GM21723 (cell line): ENCODE data around the gene DDOST.
A peak's percentile ranks its signal among the peaks of the same experiment; 100 is the strongest.

Source experiments
- ATAC-seq: cut with Tn5 transposase; IDR thresholded peaks from one replicate; pipeline ENCODE4 v1.9.1; 2021; ENCODE audit warnings: mild to moderate bottlenecking, moderate library complexity; ENCODE audit not compliant: unreplicated experiment

DDOST gene

DNA sequence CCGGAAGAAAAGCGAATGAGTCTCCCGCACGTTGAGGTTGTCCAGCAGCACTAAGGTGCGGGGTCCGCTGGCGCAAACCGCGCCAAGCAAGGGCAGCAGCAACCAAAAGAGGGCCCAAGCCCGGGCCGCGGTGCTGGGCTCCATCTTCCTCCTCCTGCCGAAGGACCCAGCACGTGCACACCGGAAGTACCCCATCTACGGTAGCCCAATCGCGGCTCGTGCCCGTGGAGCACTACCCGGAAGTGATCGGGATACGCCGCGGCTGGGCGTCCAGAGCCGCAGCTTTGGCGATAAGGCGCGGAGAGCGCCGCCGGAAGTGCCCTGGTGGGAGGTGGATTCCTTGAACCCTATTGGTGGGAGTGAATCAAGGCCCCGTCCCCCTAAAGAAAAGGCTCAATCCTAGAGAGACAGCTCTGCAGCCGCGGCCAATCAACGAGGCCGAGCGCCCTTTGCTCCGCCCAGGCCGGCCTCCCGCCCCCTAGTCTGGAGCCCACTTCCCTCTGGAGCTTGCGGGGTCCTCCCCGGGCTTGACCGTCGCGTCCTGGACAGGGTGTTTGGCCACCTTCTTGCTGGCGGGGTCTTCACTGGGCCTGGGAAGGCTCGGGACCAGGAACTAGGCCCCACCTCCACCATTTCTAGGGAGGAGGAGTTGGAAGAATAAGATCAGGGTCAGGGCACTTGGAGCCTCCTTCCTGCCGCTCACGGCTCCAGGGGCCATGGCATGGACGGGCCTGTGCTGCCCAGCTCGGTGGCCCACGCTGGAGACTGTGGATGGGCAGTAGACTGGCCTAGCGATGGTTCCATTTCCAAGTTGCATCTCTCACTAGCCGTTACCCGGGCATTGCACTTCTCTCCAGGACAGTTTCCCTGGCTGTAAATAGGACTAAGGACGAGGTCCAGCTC lies at the start of gene DDOST:
Gene DDOST, minus strand, starts transcription at position 163 of the 903 bp plus-strand sequence. Its CDS starts 19 bp downstream, at position 144.
- peak; percentile 97 for ATAC-seq

DNA sequence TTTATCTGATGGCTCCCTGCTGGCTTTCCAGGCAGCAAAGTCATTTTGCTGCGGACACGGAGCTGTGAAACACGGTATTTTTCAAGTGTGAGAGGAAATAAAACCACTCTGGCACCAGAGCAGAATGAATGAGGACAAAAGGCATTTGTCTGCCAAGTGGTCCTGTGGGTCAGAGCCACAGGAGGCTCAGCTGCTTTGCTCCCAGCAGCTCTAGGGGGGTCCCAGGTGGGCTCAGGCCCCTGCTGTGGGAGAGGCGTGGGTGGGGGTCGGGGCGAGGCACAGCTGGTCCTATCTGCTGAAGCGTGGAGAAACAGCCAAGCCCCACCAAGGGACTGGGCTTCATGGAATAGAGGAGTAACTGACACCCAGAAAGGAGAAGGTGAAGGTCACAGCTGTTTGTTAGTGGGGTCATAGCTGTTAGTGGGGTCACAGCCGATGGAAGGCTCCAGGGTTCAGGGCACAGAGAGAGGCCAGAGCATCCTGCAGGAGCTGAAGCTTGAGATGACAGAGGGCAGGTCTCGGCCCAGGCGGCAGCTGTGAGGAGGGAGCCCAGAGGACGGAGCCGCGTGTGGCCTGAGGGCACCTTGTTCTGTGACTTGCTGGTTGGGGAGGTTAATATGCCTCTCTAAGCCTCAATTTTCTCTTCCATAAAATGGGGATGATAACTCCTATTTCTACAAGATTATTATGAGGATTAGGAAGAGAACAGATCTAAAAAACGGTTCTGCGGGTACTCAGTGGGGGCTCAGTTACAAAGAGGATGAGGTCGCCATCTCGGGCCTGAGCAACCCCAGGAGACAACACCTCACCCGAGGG lies 49.5 kb upstream of the DDOST start:
- ATAC-seq: no peak

DNA sequence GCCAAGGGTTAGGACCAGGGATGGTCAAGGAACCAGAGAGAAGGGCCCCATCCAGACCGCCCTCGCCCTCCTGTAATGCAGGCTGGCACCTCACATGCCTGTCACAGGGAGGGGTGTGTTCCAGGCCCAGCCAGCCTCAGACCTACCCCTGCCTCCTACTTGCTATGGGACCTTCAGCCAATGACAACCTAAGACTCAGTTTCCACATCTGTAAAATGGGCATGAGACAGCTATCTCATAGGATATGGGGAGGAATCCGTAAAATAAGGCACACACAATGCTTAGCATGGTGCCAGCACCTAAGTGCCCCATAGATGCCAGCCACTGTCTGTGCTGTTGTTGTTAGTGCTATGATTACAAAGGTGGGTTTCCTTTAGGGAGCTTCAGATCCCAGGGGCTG lies 48.7 kb upstream of the DDOST start:
- ATAC-seq: no peak

DNA sequence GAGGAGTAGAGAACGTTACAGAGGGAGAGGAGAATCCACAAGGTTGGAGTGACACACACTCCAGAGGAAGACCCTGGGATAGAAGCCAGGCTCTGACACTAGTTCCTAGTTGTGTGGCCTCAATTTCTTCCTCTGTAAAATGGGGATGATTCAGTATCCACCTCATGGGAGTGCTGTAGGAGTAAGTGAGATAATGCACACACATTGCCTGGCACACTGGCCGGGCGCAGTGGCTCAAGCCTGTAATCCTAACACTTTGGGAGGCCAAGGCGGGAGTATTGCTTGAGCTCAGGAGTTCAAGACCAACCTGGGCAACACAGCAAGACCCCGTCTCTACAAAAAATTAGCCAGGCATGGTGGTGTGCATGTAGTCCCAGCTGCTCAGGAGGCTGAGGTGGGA lies 47.7 kb upstream of the DDOST start:
- no peak for ATAC-seq

DNA sequence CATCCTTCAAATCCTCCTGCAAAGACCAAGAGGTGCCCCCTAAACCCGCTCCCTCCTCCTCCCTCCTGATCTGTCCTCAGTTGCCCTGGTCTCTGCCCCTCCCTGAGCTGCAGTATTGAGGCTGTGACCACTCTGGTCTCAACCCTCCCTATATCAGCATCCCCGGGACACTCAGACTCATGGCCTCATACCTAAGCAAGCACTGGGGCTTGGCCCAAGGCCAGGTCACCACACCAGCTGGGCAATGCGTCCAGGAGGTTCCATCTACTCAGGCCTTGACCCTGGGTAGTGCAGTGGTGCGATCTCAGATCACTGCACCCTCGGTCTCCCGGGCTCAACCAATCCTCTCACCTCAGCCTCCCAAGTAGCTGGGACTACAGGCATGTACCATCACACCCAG lies 46.9 kb upstream of the DDOST start:
- ATAC-seq: no peak

DNA sequence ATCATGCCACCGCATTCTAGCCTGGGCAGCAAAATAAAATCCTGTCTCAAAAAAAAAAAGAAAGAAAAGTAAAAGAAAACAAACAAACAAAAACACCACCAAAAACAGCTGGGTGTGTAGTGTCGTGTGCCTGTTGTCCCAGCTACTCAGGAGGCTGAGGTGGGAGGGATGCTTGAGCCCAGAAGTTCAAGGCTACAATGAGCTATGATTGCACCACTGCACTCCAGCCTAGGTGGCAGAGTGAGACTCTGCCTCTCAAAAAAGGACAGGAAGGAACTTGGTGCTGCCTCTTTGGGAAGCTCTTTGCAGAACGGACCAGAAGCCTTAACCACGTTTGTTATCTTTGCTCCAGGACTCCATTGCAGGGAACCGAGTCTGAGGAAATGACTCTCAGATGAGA lies 45.7 kb upstream of the DDOST start:
- no peak for ATAC-seq

DNA sequence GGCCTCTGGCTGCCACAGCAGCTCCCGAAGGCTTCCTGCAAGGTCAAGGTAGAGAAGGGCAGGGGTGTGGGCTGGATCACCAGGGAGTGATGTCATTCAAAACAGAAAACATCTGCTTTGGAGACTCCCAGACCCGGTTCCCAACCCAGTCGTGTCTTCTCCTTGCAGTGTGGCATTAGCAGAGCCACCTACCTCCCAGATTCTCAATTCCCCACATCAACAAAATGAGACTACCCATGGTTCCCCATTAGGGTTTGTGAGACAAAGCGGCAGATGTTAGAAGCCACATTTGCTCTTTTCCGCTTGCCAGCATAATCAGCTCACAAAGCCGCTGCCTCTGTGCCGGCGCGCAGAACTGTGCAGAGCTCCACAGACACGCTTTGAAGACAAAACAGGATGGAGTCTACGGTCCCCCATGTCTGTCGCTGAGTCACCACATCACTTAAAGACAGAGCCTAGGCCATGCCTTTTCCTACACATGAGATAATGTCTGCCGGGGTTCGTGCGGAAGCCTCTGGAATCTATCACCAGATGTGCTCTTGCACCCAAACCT lies 44.1 kb upstream of the DDOST start:
- no peak for ATAC-seq

DNA sequence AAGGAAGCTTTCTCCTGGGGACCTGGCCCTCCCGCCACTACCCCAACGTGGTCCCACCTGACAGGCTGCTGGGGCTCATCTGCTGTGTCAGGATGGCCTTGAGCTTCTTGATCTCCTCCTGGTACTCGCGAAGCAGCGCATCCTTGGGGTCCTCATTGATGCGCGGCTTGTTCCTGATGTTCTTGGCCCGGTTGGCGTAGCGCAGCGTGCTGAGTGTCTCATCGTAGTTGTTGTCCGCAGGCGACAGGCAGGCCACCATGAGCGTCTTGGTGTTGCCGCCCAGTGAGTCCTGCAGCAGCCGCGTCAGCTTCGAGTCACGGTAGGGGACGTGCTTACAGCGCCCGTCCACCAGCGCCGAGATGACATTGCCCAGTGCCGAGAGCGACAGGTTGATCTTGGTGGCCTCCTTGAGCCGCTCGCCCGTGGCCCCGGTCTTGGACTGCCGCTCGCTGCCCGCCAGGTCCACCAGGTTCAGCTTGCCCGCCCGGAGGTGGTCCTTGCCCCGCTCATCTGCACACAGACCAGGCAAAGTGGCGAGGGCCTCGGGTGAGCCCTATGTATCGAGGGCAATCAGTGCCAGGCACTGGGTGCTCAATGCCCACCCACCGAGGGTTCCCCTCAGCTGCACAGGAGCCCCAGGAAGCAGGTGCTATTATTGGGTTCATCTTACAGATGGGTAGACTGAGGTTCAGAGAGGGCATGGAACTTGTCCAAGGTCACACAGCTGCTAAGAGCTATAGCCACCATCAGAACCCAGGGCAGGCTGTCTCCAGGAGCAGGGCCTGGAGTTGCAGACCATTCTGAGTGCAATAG lies 43.4 kb upstream of the DDOST start:
- no peak for ATAC-seq

DNA sequence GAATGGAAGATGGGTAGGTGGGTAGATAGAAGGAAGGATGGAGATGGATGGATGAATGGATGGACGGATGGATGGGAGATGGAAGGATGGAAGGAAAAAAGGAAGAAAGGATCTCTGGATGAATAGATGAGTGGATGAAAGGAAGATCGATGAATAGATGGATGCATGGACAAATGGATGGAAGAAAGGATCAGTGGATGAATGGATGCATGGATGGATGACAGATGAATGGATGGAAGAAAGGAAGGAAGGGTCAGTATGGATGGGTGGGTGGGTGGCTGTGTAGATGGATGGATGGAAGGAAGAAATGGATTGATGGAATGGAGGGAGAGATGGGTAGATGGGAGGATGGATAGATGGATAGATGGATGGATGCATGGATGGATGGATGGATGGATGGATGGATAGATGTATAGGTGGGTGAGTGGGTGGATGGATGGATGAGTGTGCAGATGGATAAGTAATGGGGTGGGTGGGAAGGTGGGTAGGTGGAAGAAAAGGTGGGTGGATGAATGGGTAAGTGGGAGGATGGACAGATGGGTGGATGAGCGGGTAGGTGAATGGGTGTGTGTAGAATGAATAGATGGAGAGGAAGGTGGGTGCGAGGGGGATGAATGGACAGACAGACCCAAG lies 42.1 kb upstream of the DDOST start:
- no peak for ATAC-seq

DNA sequence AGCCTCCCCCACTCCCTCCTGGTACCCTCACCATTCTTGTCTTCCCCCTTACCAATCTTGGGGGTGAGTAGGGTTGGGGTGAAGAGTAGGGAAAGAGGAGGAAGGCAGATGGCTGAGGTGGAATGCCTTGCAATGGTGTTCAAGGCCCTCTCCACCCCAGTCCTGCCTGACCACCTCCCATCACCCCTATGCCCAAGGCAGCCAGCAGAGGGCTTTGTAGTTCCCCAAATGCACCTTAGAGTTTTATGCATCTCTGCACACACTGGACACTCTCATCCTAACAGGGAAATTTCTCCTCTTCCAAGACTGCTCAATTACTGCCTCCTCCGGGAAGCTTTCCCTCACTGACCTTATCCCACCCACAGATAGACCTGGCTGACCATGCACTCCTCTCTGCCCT lies 41.2 kb upstream of the DDOST start:
- no peak for ATAC-seq

DNA sequence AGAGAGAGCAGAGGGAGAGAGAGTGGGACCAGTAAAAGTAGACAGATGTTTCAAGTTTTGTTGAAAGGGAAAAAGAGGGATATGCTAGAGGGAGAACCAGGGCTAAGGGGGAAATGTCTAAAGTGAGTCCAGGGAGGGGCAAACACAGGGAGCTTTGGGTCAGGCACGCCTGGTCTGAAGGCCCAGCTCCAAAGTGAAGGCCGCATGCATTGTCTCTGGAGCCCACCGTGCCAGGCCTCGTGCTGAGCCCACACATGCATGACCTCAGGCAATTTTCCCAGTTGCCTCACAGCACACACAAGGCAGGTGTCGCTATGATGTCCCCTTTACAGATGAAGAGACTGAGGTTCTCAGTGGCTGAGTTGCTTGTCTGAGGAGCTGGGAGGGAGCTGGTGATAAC lies 40.7 kb upstream of the DDOST start:
- ATAC-seq: no peak

DNA sequence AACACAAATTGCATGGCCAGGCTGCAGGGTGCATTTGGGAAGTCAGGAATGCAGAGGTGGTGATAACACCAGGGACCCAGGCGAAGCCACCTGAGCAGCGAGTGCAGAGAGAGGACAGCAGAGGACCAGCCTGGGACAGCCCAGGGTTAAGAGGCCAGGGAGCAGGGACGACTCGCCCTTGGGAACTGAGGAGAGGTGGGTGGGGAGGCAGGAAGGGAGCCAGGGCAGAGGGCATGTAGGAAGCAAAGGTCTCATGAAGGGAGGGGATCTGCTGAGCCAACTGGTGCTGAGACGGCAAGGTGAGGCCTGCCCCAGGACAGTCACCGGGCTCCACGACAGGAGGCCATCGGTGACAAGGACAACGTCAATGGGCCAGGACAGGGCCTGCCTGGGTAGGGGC lies 40.3 kb upstream of the DDOST start:
- no peak for ATAC-seq

DNA sequence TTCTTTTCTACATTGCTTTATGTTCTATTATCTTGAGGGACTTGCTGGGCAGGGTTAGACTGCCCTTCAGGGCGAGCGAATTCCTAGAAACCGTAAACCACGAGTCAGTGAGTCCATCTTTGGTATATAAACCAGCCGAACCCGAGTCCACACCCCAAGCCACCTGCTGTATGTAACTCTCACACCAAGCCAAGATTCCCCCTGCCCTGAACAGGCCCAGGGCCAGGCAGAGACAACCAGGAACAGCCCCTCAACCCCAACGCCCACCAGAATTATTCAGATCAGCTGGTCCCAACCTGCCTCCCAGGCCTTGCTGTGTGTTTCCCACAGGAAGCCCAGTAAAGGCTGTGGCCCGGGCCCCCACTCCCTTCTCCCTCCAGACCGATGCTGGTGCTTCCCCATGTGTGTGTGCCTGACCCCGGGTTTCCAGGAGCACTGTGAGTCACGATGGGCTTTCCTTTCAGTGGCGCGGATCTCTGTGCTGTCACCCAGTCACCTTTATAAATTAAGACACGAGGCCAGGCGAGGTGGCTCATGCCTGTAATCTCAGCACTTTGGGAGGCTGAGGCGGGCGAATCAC lies 39.6 kb upstream of the DDOST start:
- no peak for ATAC-seq

DNA sequence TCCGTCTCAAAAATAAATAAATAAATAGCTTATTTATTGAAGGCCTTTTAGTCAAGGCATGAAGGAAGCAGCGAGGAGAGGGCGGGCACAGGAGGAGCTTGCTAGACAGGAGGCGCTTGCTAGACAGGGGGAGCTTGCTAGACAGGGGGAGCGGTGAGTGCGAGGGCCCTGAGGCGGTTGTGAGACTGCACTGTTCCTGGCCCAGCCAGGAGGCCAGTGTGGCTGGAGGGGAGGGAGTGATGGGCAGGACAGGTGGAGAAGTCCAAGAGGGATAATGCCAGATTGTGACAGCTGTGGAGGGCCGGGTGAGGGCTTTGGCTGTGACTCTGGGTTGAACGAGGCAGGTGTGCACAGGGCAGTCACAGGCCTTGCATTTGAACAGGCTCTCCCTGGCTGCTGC lies 38.4 kb upstream of the DDOST start:
- no peak for ATAC-seq

DNA sequence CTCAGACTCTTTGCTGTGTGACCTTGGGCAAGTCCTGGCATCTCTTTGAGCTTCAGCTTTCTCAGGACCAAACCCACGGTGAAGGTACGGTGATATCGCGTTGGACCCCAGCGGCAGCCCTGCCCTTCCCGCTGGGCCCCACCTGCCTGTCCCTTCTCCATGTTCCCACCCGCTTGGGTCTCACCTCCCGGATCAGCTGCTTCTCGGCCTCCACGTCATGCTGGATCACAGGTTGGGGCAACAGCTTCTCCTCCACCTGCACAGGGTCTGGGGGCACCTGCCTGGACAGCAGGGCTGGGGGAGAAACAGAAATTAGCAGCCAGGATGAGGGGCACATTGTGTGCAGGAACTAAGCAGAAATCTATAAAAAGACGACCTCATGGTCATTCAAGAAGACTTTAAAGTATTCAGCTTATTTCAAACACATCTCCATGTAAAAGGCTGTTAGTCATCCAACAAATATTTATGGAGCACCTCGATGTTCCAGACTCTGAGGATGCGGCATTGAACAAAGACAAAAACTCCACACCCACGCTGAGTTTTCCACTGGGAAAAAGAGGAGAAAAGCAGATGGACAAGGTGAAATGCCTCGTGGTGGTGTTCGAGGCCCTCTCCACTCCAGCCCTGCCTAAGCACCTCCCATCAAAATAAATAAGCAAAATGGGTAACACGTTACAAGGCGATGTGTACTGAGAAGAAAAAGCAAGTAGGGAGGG lies 37.2 kb upstream of the DDOST start:
- no peak for ATAC-seq

DNA sequence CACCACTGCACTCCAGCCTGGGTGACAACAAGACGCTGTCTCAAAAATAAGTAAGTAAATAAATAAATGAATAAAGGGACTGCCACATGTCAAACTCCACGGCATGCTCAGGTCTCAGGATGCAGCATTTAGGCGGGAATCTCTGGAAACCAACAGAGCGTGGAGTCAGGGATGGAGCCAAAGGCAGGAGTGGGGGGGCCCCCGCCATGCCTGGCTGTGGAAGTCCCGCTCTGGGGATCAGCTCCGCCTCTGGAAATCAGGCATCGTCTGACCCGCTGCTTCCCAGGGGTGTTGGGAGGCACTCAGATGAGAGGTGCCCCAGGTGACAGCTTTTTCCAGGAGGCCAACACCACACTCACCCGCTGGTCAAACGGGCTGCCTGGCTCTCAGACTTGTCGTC lies 36.4 kb upstream of the DDOST start:
- ATAC-seq: no peak

DNA sequence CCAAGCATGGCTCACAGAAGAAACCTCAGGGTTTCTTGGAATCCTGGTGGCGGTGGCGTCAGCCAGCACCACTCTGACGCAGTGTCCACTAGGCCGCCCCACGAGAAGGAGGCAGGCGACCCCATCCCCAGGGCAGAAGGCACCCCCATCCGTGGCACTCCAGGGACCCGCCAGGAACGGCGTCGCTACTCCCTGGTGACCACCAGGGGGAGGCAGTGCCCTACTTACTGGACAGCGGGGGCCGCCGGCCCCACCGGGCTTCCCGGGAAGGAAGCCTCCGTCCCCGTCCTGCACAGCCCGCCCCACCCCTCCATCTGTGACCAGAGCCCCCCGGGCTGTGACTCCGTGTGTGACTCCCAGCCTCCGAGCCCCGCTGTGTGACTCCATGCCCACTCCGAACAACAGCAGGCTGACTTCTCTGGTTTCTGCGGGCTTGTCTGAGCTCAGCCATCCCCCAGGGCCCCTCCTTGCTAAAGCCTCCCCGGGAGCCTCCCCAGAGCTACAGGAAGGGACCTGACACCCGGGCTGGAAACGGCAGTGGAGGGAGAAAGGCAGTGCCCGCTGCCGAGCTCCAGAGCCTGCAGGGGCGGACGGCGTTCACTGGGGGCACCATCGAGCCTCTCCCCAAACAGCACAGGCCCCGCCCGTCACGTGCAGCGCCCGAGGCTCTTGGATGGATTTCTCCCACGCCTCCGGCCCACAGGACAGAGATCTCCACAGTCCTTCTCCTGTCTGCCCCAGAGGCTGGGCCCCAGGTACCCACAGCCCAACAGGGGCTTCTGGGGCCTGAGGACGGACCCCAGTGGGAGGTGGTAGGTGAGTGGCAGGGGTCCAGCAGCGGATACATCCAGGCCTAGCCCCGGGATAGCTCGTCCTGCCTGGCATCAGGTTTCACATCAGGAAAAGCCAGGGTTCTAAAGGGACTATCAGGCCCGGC lies 35.5 kb upstream of the DDOST start:
- peak; percentile 77 for ATAC-seq

DNA sequence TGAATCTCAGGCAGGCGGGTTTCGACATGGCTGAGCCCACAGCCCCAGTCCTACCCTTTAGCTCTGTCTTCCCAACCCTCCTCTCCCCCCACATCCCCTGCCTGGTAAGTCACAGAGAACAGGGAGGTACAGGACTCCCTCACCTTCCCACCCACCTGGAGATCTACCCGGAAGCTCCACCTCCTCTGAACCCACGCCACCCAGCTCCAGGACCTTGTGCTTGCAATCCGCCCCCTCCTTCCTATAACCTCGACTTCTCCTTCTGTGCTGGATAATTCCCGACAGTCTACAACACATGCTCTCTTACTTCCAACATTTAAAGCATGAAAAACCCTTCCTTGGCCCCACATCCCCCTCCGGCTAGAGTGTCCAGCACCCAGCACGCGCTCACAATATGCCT lies 34.3 kb upstream of the DDOST start:
- no peak for ATAC-seq
